ENCODE data around the gene PSORS1C1.
"Not testable (repeated sequence)": the region's sequence is repeated elsewhere in the genome, so short reads cannot be mapped to it uniquely, and the experiment has no call there.

Gene PSORS1C1

DNA sequence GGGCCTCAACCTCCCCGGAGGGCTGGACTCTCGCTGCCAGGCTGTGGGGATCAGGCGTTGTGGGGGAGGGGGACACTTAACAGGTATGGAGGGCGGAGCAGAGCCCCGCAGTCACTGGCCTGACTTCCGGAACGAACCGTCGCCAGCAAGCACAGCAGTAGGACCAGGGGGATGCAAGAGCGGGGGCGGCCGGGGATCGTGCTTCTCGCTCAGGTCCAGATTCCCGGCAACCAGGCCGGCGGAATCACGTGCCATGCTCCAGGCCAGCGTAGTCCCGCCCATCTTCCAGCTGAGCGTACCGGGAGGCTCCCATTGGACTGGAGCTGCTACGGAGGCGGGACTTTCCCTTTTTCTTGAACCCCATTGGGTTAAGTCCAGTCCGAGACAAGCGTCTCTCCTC is 65.9 kb downstream of the PSORS1C1 start:
- DNase-seq = no peak

DNA sequence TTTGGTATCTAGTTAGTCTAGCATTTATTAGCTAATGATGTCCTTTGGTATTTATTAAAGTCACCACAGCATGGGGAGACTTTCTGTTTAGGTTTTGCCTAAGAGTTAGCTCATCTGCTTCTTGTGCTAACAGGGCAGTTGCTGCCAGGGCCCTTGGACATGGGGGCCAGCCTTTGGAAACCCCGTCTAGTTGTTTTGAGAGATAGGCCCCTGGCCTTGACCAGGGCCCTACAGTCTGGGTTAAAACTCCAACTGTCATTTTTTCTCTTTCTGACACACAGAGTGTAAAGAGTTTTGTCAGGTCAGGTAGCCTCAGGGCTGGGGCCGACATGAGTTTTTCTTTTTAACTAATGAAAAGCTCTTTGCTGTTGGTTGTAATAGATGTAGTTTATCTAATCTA is 68.7 kb downstream of the PSORS1C1 start:
- not testable (repeated sequence) for DNase-seq

DNA sequence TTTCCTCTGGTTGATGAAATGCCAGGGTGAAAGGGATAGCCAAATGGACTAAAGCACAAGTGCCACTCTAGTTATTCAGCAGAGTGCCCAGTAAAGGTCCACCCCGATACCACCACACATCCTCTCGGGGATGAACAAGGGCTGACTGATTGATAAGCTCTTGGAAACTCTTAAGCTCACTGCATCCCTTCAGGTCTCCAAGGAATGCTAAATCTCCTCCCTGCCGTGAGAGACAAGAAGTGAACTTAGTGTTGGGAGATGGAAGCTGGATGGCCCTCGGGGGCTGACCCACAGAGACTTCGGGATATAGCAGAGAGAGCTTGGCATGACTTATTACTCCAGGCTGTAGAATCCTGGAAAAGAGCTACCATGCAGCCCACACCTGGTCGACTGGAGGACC is 69.3 kb downstream of the PSORS1C1 start:
- not testable (repeated sequence) for DNase-seq

DNA sequence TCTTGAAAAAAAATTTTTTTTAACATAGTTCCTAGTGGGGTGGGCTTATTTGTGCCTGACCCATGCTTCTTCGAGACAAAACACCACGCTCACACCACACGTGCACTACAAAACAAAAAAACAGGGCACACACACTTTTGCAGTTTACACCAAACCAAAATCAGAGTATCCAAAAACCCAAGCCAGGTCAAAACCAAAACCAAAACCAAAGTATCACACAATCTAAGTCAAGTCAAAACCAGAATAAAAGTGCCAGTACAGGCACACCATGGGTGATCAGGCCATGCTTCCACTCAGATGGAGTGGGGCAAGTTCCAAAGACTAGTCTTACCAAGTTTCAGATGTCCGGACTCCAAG is 71.1 kb downstream of the PSORS1C1 start:
- not testable (repeated sequence) for DNase-seq

DNA sequence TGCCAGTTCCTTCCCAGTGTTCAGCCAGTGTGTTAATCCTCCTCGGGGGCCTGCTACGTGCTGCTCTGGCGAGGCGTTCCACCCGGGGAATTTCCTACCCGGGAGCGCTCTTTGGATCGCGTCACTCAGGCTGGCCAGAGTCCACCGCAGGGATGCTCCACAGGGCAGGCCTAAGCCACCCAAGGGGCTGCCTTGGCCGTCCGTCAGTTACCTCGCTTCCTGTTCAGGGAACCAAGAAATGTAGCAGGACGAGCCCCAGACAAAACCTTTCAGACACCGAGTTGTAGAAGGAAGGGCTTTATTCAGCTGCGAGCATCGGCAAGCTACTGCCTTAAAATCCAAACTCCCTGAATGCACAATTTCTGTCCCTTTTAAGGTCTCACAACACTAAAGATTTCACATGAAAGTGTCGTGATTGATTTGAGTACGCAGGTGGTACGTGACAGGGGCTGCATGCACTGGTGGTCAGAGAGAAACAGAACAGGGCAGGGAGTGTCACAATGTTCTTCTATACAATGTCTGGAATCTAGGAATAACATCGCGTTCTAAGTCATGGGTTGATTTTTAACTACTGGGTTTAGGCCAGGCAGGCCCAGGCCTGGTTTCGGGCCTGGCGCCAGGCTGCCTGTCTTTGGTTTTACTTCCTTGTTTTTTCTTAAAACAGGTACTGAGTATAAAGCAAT is 71.6 kb downstream of the PSORS1C1 start:
- no peak for DNase-seq

DNA sequence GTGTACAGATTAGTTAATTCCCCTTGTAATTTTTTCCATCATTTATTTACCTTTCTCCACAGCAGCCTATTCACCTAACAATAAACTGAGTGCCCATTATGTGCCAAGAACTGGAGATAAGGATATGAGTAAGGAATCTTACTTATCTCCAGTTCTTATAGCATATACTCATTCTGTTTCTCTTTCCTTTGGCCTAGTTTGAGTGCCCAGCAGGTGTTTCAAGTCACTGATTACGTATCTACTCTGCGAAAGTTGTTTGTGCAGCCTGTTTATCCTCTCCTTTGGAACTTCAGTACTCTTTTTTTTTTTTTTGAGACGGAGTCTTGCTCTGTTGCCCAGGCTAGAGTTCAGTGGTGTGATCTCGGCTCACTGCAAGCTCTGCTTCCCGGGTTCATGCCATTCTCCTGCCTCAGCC is 73.2 kb downstream of the PSORS1C1 start:
- no peak for DNase-seq

DNA sequence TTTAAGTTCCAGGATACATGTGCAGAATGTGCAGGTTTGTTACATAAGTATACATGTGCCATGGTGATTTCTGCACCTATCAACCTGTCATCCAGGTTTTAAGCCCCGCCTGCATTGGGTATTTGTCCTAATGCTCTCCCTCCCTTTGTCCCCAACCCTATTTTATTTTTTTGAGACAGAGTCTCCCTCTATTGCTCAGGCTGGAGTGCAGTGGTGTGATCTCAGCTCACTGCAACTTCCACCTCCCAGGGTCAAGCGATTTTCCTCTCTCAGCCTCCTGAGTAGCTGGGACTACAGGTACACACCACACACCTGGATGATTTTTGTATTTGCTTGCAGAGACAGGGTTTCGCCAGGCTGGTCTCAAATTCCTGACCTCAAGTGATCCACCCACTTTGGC is 74.6 kb downstream of the PSORS1C1 start:
- not testable (repeated sequence) for DNase-seq
